ENCODE results near the gene VPS13C.
A peak's percentile ranks its signal among the peaks of the same experiment; 100 is the strongest.

VPS13C gene

DNA sequence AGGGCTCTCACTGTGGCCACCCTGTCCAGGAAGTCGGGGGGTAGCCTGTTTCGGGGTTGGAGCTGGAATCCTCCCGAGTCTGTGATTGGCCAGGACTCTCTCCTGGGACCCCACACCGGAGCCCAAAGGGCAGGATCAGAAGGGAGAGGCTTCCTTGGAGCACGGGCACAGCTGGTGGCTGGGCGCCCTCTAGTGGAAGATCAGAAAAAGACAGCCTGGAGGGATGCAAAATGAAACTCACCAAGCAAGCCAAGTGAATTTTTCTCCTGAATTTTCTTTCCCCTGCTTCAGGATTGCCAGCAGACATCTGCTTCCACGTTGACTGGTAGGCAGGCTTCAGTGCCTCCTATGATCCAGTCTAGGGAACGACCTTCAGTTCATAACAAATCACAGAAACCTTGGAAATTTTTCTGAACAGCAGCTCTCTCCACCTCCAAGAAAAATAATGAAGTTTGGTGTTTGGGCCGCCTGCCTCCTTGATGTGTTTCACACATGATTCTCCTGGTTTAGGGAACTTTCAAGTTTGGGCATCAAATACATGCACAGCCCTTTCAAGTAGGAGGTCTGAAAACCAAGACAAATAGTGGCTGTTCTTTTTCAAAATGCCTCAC lies 224.6 kb downstream of the VPS13C start:
- Histone ChIP-seq H3K27ac (no peak overlapping the region), H3K9me3 (no peaks in the 10 kb centered on the region), H3K4me1 (ENCODE audit: control insufficient read depth in 1 of 2, insufficient read depth in 1 of 2, low read depth in 1 of 2, low read length in 1 of 2) (peaks cover 13% of the 10 kb centered on the region in 2 experiments), H3K36me3 (no peaks in the 10 kb centered on the region), H3K4me3 (ENCODE audit: low read depth in 1 of 2, low read length in 1 of 2) (no peak overlapping the region), H3K27me3 (peaks cover 53% of the 10 kb centered on the region)
- TF ChIP-seq, protein P1, sequence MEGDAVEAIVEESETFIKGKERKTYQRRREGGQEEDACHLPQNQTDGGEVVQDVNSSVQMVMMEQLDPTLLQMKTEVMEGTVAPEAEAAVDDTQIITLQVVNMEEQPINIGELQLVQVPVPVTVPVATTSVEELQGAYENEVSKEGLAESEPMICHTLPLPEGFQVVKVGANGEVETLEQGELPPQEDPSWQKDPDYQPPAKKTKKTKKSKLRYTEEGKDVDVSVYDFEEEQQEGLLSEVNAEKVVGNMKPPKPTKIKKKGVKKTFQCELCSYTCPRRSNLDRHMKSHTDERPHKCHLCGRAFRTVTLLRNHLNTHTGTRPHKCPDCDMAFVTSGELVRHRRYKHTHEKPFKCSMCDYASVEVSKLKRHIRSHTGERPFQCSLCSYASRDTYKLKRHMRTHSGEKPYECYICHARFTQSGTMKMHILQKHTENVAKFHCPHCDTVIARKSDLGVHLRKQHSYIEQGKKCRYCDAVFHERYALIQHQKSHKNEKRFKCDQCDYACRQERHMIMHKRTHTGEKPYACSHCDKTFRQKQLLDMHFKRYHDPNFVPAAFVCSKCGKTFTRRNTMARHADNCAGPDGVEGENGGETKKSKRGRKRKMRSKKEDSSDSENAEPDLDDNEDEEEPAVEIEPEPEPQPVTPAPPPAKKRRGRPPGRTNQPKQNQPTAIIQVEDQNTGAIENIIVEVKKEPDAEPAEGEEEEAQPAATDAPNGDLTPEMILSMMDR (IDR thresholded peaks at IDR 0.05): peak; percentile 67

DNA sequence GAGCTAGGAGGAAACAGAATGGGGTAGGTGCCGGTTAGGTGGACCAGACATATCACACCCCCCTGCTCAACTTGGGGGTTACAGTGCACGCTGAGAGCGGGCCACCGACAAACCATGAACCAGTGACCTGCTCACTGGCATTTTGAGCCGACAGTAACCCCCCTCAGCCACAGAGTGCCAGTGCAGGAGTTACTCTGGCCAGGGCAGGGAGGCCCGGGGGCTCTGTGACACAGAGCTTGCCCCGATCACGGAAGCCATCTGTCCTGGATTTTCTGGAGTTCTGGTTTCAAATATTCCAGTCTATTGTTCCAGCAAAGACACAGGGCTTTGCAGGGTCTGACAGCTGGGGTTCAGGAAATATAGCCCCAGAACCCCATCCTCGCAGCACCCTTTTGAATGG lies 225.2 kb downstream of the VPS13C start:
- Histone ChIP-seq H3K36me3 (no peaks in the 10 kb centered on the region), H3K4me3 (ENCODE audit: low read depth in 1 of 2, low read length in 1 of 2) (no peak overlapping the region), H3K4me1 (ENCODE audit: control insufficient read depth in 1 of 2, insufficient read depth in 1 of 2, low read depth in 1 of 2, low read length in 1 of 2) (peaks cover 13% of the 10 kb centered on the region in 2 experiments), H3K27ac (no peak overlapping the region), H3K9me3 (no peaks in the 10 kb centered on the region), H3K27me3 (peaks cover 49% of the 10 kb centered on the region)
- TF ChIP-seq, protein P1 (IDR thresholded peaks at IDR 0.05): no peak

DNA sequence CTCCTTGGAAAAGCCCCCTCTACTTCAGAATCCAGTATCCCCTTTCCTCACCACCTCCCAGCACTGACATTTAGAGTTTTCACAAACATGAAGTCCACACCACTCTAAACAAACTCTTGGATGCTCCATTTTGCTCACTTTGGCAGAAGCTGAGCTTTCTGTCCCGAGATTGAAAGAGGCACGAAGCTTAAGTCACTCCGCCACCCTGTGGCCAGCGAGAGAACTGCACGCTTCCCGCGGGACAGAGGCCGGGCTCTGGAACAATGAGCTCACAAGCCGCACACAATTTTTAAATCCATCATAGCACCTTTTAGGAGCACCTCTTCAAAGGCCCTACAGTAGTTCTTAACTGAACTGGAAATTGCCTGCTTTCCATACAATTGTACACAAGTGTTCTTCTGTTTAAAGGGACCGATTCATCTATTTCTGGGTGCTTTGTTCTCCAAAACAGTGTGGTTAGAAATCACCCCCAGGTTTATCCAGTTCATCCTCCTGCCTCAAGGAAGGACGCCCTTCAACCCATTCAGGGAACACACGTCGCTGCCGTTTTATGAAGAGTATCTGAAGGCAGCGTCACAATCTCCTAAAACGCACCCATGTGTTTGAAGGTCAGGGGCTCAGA lies 226.1 kb downstream of the VPS13C start:
- Histone ChIP-seq H3K27me3 (peaks cover 49% of the 10 kb centered on the region), H3K4me1 (ENCODE audit: control insufficient read depth in 1 of 2, insufficient read depth in 1 of 2, low read depth in 1 of 2, low read length in 1 of 2) (peaks cover 13% of the 10 kb centered on the region in 2 experiments), H3K9me3 (no peaks in the 10 kb centered on the region), H3K36me3 (no peaks in the 10 kb centered on the region), H3K27ac (no peak overlapping the region), H3K4me3 (ENCODE audit: low read depth in 1 of 2, low read length in 1 of 2) (no peak overlapping the region)
- TF ChIP-seq, protein P1 (IDR thresholded peaks at IDR 0.05): peak; percentile 80

DNA sequence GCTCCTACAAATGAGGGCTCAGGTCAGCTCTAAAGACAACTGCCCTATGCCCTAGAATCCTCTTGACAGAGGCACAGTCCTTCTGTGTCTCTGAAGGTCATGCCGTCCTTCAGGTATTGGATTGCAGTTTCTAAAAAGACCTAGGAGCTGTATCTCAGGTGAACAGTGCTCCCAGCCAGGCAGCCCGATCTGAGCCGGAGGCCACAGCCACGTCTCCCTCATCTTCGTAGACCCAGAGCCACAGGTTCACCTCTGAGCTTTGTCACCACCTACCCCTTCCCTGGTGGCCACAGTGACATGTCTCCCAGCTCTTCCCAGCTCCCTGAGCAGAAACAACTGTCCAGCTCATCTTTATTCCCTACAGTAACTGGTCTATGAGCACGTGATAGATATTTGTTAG lies 228.0 kb downstream of the VPS13C start:
- H3K36me3 ChIP-seq: no peaks in the 10 kb centered on the region
- H3K4me1 ChIP-seq (ENCODE audit: control insufficient read depth in 1 of 2, insufficient read depth in 1 of 2, low read depth in 1 of 2, low read length in 1 of 2): peaks cover 13% of the 10 kb centered on the region in 2 experiments
- no peaks in the 10 kb centered on the region for H3K9me3 ChIP-seq
- H3K27ac ChIP-seq: no peak overlapping the region
- peaks cover 51% of the 10 kb centered on the region for H3K27me3 ChIP-seq
- TF ChIP-seq, protein P1 (IDR thresholded peaks at IDR 0.05): no peak
- H3K4me3 ChIP-seq (ENCODE audit: low read depth in 1 of 2, low read length in 1 of 2): no peak overlapping the region

DNA sequence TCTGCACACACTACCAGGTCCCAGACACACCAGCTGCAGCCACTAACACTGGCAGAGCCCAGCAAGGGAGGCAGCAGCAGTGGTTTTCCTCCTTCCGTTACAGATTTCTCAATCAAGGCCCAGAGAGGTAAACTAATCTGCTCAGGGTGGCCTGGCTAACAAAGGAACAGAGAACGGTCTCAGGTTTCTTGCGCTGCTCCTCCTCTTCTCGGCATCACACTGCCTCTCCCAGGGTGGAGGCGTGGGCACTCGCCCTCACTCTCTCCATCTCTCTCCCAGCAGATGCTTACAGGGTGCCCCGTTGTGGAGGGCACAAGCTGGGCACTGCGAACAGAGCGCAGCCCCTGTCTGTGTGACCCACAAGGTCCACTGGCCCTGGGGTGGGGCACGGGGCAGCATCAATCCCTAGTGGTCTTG lies 228.7 kb downstream of the VPS13C start:
- H3K9me3 ChIP-seq: no peaks in the 10 kb centered on the region
- peaks cover 13% of the 10 kb centered on the region in 2 experiments for H3K4me1 ChIP-seq (ENCODE audit: control insufficient read depth in 1 of 2, insufficient read depth in 1 of 2, low read depth in 1 of 2, low read length in 1 of 2)
- no peak overlapping the region for H3K4me3 ChIP-seq (ENCODE audit: low read depth in 1 of 2, low read length in 1 of 2)
- TF ChIP-seq, protein P1 (IDR thresholded peaks at IDR 0.05): no peak
- H3K27ac ChIP-seq: no peak overlapping the region
- no peaks in the 10 kb centered on the region for H3K36me3 ChIP-seq
- peaks cover 55% of the 10 kb centered on the region for H3K27me3 ChIP-seq
